NCI-H1048 (cell line): ENCODE data around the gene KSR2.
"Not testable (repeated sequence)": the region's sequence is repeated elsewhere in the genome, so short reads cannot be mapped to it uniquely, and the experiment has no call there.

Experiments
- DNase-seq: peaks from one replicate; lab custom pipeline; 2025; lab: John Stamatoyannopoulos, UW

Gene KSR2

GRCh38 chr12:117640511-117640910 is 328.3 kb downstream of the KSR2 start:
- DNase-seq, result no peak

GRCh38 chr12:117629454-117629853 is 339.3 kb downstream of the KSR2 start:
- DNase-seq, result no peak

- not testable (repeated sequence) for DNase-seq
Measured at GRCh38 chr12:117628711-117629110, 340.1 kb downstream of the KSR2 start.

GRCh38 chr12:117622741-117623140 is 346.0 kb downstream of the KSR2 start:
- DNase-seq, result no peak

GRCh38 chr12:117622087-117622486 is 346.7 kb downstream of the KSR2 start:
- no peak for DNase-seq

- no peak for DNase-seq
Measured at GRCh38 chr12:117607778-117608177, 361.0 kb downstream of the KSR2 start.

GRCh38 chr12:117606945-117607344 is 361.8 kb downstream of the KSR2 start:
- DNase-seq, result no peak

GRCh38 chr12:117606024-117606423 is 362.8 kb downstream of the KSR2 start:
- no peak for DNase-seq

GRCh38 chr12:117603316-117604113 is 365.3 kb downstream of the KSR2 start:
- DNase-seq, result no peak

GRCh38 chr12:117599849-117600248 is 368.9 kb downstream of the KSR2 start:
- no peak for DNase-seq

- no peak for DNase-seq
Measured at GRCh38 chr12:117596968-117597367, 371.8 kb downstream of the KSR2 start.

- no peak for DNase-seq
Measured at GRCh38 chr12:117595751-117596150, 373.0 kb downstream of the KSR2 start.

- no peak for DNase-seq
Measured at GRCh38 chr12:117594481-117594880, 374.3 kb downstream of the KSR2 start.

- DNase-seq, result no peak
Measured at GRCh38 chr12:117593815-117594400, 374.9 kb downstream of the KSR2 start.

GRCh38 chr12:117592588-117593305 is 376.0 kb downstream of the KSR2 start:
- DNase-seq, result no peak

GRCh38 chr12:117590999-117591398 is 377.8 kb downstream of the KSR2 start:
- DNase-seq, result no peak

- no peak for DNase-seq
Measured at GRCh38 chr12:117590386-117590785, 378.4 kb downstream of the KSR2 start.

GRCh38 chr12:117589021-117589420 is 379.8 kb downstream of the KSR2 start:
- DNase-seq, result no peak

GRCh38 chr12:117587631-117588287 is 381.0 kb downstream of the KSR2 start:
- DNase-seq, result no peak

GRCh38 chr12:117583677-117584225 is 385.0 kb downstream of the KSR2 start:
- no peak for DNase-seq

- DNase-seq, result no peak
Measured at GRCh38 chr12:117583092-117583491, 385.7 kb downstream of the KSR2 start.

- no peak for DNase-seq
Measured at GRCh38 chr12:117582135-117582784, 386.5 kb downstream of the KSR2 start.
